ACC112 (cell line): ENCODE measurements around the gene TBL1XR1.

ENCODE experiments used
- H2AFZ ChIP-seq: fragments of 200-600 bp; sonication (generic); one replicate; pipeline ENCODE4 v1.6.0; 2017; ENCODE audit warnings: antibody characterized with exemption, low read length; ENCODE audit not compliant: unreplicated experiment
- H3K27ac ChIP-seq: fragments of 200-600 bp; sonication (generic); 2 replicates; pipeline ENCODE4 v1.5.1; 2014; ENCODE audit warnings: low read depth, mild to moderate bottlenecking, antibody characterized with exemption, low read length, moderate library complexity
- H3K27me3 ChIP-seq: fragments of 200-600 bp; sonication (generic); 2 replicates; pipeline ENCODE4 v1.6.1; 2014; ENCODE audit warnings: mild to moderate bottlenecking, antibody characterized with exemption, low read length, moderate library complexity, mixed read lengths; ENCODE audit not compliant: insufficient read depth
- H3K36me3 ChIP-seq: fragments of 200-600 bp; sonication (generic); 2 replicates; pipeline ENCODE4 v1.6.1; 2016; ENCODE audit warnings: mild to moderate bottlenecking, antibody characterized with exemption, low read length, moderate library complexity, mixed read lengths; ENCODE audit not compliant: insufficient read depth
- H3K4me1 ChIP-seq: fragments of 200-600 bp; sonication (generic); one replicate; pipeline ENCODE4 v1.6.1; 2016; ENCODE audit warnings: low read length, mixed read lengths; ENCODE audit not compliant: insufficient read depth, unreplicated experiment, control insufficient read depth
- H3K4me3 ChIP-seq: fragments of 200-600 bp; sonication (generic); 2 replicates; pipeline ENCODE4 v1.5.1; 2014; ENCODE audit warnings: mild to moderate bottlenecking, low read depth, low read length
- H3K79me2 ChIP-seq: fragments of 200-600 bp; sonication (generic); one replicate; pipeline ENCODE4 v1.6.0; 2016; ENCODE audit warnings: low read length; ENCODE audit not compliant: control insufficient read depth, unreplicated experiment, insufficient read depth

TBL1XR1 gene

DNA sequence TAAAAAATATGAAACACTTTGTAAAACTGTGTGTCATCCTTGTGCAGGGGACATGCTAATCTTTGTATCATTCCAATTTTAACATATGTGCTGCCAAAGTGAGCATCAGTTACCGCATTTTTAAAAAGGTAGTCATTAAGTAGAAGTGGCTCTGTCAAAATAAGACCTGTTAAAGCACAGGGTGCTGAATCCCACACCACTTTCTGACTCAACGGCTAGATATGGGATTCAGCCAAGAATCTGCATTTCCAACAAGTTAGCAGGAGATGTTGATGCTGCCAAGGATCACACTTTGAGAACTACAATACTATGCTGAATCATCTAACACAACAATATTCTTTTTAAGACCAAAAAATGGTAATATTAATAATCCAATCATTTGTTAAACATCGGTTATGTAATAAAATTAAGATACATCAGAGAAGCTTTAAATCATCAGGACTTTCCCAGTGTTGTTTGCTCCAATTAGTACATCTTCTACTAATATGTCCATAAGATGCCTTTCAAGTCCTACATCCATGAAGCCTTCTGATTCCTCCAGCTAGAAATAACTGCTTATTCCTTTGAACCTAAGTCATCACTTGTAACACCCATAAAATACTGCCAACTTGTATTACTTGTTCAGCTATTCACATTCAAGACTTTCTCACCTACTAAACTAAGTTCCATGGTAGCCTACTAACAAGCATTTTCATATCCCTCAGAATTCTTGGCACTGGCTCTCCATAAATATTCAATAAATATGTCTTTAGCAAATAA, 71.1 kb downstream of the TBL1XR1 start:
- Histone ChIP-seq H3K27me3 (no peaks in the 10 kb centered on the region), H3K27ac (peak overlapping the region; percentile 76), H3K36me3 (peaks cover 18% of the 10 kb centered on the region), H3K4me1 (peaks cover 51% of the 10 kb centered on the region), H2AFZ (no peak overlapping the region), H3K79me2 (peaks cover 88% of the 10 kb centered on the region), H3K4me3 (peak overlapping the region; percentile 36; the same call in 1 of the 2 replicates)

DNA sequence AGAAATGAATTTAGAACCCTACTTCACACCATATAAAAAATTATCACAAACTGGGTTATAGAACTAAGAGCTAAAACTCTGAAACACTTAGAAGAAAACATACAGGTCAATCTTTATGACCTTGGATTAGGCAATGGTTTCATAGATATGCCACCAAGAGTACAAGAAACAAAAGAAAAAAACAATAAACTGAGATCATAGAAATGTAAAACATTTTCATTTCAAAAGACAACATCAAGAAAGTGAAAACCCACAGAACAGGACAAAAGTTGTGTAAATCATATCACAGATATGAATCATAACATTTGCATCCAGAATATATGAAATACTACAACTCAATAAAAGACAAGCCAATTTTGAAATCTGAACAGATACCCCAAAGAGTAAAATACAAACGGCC, 72.4 kb downstream of the TBL1XR1 start:
- Histone ChIP-seq H3K27me3 (no peaks in the 10 kb centered on the region), H3K36me3 (peaks cover 18% of the 10 kb centered on the region), H3K4me3 (peak overlapping the region; percentile 36; the same call in 1 of the 2 replicates), H3K4me1 (peaks cover 51% of the 10 kb centered on the region), H3K79me2 (peaks cover 89% of the 10 kb centered on the region), H3K27ac (peak overlapping the region; percentile 76), H2AFZ (no peak overlapping the region)

DNA sequence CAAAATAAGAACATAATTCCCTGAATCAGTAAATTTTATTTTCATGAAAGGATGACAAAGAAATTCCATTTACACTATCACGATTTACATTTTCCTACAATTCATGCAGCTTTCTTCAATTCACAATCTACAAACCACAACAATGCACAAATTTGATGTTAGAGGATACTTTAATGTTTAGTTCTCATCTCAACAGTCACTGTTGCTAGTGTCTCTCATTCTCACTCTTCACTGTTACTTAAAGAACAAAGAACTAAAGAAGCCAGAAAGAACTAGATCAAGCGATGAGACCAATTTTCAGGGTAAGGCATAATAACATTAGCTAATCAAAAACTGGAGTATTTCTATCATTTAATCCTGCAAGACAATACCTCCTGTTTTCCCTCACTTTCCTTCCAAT, 73.5 kb downstream of the TBL1XR1 start:
- Histone ChIP-seq H3K27me3 (no peaks in the 10 kb centered on the region), H3K4me3 (0 out of 2 replicates have a peak overlapping the region, but pooled peaks have one; percentile 19), H3K79me2 (peaks cover 90% of the 10 kb centered on the region), H3K4me1 (peaks cover 51% of the 10 kb centered on the region), H3K36me3 (peaks cover 18% of the 10 kb centered on the region), H3K27ac (peak overlapping the region; percentile 76), H2AFZ (no peak overlapping the region)

DNA sequence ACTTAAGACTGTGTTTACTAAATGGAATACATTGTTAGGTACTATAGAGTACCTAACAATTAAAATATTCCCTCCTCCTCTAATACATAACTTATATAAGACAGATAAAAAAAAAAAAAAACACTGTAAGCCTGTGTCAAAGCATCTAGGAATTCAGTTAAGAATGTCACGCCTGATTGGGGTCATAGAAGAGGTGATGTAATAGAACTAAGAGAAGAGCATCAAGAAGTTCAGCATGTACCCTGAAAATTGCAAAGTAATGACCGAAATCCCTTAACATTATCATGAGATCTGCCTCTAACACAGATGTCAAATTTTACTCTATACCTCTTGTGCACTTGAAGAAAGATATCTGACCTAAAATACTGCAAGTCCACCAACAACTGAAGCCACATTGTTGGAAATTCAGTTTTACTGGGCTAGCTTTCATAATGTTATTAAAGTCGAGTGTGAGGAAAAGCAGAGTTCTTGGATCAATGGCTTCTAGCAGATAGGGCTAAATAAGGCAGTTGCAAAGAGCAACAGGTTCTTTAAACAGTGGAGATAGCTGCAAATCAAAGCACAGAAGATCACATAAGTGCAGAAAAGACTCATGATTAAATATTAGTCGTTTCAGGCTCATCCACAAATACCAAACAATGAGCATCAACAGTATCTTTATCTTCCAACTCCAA, 75.0 kb downstream of the TBL1XR1 start:
- Histone ChIP-seq H2AFZ (no peak overlapping the region), H3K4me1 (peaks cover 45% of the 10 kb centered on the region), H3K36me3 (peaks cover 18% of the 10 kb centered on the region), H3K79me2 (peaks cover 90% of the 10 kb centered on the region), H3K27me3 (no peaks in the 10 kb centered on the region), H3K4me3 (no peak overlapping the region), H3K27ac (no peak overlapping the region)

DNA sequence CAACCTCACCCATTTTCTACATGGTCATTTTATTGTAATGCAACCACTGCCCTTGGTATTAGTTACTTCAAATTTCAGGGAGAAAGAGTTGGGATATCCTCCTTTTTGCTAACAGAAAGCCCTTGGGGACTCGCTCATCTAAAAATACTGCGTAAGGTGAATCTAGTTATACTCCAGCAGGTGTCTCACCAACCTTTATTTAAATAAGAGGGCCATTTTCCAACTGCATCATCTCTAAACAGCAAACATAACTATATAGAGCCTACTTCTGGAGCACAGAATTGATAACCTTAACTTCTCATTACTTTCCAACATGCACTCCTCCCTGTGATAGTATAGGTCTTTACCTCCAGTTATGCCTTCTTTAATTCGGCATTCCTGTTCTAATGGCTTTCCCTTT, 77.5 kb downstream of the TBL1XR1 start:
- Histone ChIP-seq H3K4me3 (no peak overlapping the region), H3K36me3 (peaks cover 22% of the 10 kb centered on the region), H3K27ac (no peak overlapping the region), H3K27me3 (no peaks in the 10 kb centered on the region), H2AFZ (no peak overlapping the region), H3K79me2 (peaks cover 99% of the 10 kb centered on the region), H3K4me1 (peaks cover 20% of the 10 kb centered on the region)

DNA sequence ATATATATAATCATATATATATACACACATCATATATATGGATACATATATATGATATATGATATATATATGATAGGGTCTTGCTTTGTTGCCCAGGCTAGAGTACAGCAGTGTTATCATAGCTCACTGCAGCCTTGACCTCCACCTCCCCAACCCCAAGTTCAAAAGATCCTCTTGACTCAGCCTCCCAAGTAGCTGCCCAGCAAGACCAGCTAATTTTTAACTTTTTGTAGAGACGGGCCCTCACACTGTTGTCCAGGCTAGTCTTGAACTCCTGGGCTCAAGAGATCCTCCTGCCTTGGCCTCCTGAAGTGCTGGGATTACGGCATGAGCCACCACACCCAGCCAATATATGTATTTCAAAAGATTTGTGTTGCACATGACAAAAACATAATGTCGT, 83.0 kb downstream of the TBL1XR1 start:
- no peaks in the 10 kb centered on the region for H3K4me1 ChIP-seq
- H3K36me3 ChIP-seq, result 0 out of 2 replicates have a peak, but pooled peaks cover 4% of the 10 kb centered on the region
- no peak overlapping the region for H3K4me3 ChIP-seq
- H3K79me2 ChIP-seq, result peaks cover 95% of the 10 kb centered on the region
- no peaks in the 10 kb centered on the region for H3K27me3 ChIP-seq
- H3K27ac ChIP-seq, result no peak overlapping the region
- H2AFZ ChIP-seq, result no peak overlapping the region

DNA sequence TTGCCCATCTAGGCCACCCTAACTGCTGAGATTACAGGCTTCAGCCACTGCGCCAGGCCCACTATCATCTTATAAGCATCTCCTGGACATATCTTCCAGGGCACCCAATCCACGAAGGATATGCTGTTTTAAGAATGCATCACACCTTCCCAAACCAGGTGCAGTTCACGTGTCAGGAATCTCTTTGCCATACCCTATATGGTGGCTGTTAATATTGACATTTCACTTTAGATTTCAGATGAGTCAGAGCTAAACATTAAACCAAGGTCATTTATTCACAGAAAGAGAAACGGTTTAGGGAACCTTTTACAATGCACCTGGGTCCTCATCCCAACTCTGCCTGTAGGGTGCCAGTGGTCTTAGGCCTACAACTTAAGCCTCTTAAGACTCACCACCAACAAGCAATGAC, 85.7 kb downstream of the TBL1XR1 start:
- Histone ChIP-seq H3K27me3 (no peaks in the 10 kb centered on the region), H3K4me1 (no peaks in the 10 kb centered on the region), H2AFZ (no peak overlapping the region), H3K4me3 (no peak overlapping the region), H3K36me3 (0 out of 2 replicates have a peak, but pooled peaks cover 4% of the 10 kb centered on the region), H3K27ac (no peak overlapping the region), H3K79me2 (peaks cover 93% of the 10 kb centered on the region)

DNA sequence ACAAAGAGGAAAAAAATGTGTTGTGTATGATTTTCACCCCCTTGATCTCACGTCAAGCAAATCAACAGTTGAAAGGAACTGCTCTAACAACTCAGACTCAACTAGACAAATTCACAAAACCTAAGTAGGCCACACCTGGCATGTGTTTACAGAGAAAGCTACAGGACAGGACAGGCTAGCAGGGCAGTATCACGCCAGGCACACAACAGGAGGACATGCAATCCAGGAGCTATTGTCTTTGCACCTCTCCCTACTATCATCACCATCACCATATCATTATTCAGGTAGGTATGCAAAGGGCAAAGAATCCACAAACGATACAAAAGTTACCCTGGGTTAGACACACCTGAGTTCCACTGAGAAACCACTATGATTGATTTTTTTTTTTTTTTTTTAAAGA, 86.4 kb downstream of the TBL1XR1 start:
- Histone ChIP-seq H3K27ac (no peak overlapping the region), H3K4me1 (no peaks in the 10 kb centered on the region), H2AFZ (no peak overlapping the region), H3K27me3 (no peaks in the 10 kb centered on the region), H3K79me2 (peaks cover 93% of the 10 kb centered on the region), H3K4me3 (no peak overlapping the region), H3K36me3 (no peaks in the 10 kb centered on the region)

DNA sequence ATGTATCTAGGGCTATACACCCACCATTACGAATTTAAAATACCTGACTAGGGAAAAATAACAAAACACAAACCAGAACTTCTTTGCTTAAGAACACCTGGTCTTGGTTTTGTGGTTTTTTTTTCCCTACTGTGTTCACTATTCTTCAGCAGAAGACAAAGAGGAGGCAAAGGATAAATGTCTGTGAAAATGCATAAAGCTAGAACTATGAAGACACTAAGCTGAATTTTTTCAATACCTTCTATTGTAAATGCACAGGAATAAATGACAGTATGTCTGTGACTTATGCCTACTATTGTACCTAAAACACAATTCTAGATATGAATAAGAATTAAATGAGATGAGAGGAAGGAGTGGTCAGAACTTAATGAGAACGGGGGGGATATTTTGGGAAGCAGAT, 86.9 kb downstream of the TBL1XR1 start:
- peaks cover 93% of the 10 kb centered on the region for H3K79me2 ChIP-seq
- H3K4me1 ChIP-seq, result no peaks in the 10 kb centered on the region
- H3K27ac ChIP-seq, result no peak overlapping the region

DNA sequence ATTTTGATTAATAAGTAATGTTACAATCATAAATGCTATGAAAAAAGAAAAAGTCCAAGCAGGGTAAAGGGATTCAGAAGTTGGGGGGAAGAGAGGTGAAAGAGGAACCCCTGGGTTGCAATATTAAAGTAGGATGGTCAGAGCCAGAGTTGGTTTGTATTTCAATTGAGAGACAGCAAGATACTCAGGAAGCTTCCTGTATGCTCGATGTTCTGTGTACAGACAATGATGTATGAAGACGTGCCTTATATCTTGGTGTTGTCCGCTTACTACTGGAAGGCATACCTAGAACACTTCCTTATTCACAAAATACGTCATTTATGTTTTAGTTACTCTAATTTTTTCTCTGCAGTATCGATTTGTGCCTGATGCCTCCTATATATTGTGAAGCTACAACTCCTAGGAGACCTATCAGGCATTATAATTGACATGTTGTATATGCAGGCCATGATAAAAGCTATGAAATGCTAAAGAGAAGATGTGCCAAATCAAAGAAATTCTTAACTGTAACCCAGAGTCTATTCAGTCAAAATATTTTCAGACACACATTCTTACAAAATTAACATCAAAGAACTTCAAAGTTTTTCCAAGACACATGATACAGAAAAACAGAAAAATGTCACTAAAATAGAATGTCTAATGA, 87.5 kb downstream of the TBL1XR1 start:
- H2AFZ ChIP-seq, result no peak overlapping the region
- no peaks in the 10 kb centered on the region for H3K36me3 ChIP-seq
- H3K4me3 ChIP-seq, result no peak overlapping the region
- no peak overlapping the region for H3K27ac ChIP-seq
- H3K27me3 ChIP-seq, result no peaks in the 10 kb centered on the region
- H3K4me1 ChIP-seq, result no peaks in the 10 kb centered on the region
- H3K79me2 ChIP-seq, result peaks cover 93% of the 10 kb centered on the region

More for the DNA sequence above, 86.9 kb downstream of the TBL1XR1 start:
- Histone ChIP-seq H3K36me3 (no peaks in the 10 kb centered on the region), H3K27me3 (no peaks in the 10 kb centered on the region), H3K4me3 (no peak overlapping the region), H2AFZ (no peak overlapping the region)
